Umbilical cord (tissue), 2 donors: Measurements from ENCODE around the gene MRGPRG. TPM values are rescaled to one million over a fixed set of nuclear protein-coding genes. Genes with fewer than 3 reads are reported as not detected.

Source experiments
- DNase-seq: peaks from one replicate; pipeline ENCODE4 v3.0.0-alpha.2; 2015; ENCODE audit warnings: low spot score
- total RNA-seq: library from RNA; depleted of rRNA; stranded (reverse); fragments of >200 nt; gene quantifications from one replicate; pipeline ENCODE4 v1.2.3, GENCODE V29; 2014; ENCODE audit warnings: low replicate concordance; ENCODE audit not compliant: insufficient read depth

The MRGPRG gene
- total RNA-seq, 1 donor from 2014 or later = not detected

DNA sequence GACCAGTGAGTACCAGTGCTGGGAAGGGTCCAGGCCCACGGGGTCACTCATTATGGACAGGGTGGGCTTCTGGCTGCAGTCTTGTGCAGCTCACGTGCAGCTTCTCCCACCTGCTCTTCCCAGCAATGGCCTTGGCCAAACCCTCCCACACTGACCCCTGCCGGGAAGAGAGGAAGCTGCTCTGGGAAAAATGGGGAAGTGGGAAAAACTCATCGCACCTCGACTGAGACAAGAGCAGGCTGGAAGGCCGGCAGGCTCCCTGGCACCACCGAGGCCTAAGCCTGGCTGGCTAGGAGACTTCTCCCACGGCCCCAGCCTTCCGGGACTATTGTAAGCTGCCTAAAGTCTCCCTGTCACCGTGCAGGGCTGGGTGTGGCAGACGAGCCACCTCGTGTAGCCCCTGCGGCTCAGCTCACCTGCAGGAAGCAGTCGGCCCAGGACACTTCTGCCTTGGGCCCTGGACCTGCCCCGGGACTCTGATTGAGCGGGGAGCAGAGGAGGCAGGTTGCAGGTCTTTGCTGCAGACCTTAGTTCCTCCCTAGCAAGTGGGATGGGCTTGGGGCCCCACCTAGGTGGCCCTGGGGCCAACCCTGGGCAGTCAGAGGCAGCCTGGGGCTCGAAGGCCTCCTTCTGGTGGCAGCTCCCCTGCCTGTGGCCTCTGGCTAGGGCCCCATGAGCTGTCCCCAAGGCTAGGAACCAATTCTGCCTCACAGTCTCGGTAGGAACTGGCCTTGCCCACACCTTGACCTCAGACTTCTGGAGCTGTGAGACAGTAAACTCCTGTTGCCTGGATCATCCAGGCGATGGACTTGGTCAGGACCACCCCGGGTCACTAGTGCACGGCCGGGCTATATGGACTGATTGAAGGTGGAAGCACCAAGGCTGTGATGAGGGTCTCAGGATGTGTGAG, 23.1 kb downstream of the MRGPRG start:
- DNase-seq = no peak

DNA sequence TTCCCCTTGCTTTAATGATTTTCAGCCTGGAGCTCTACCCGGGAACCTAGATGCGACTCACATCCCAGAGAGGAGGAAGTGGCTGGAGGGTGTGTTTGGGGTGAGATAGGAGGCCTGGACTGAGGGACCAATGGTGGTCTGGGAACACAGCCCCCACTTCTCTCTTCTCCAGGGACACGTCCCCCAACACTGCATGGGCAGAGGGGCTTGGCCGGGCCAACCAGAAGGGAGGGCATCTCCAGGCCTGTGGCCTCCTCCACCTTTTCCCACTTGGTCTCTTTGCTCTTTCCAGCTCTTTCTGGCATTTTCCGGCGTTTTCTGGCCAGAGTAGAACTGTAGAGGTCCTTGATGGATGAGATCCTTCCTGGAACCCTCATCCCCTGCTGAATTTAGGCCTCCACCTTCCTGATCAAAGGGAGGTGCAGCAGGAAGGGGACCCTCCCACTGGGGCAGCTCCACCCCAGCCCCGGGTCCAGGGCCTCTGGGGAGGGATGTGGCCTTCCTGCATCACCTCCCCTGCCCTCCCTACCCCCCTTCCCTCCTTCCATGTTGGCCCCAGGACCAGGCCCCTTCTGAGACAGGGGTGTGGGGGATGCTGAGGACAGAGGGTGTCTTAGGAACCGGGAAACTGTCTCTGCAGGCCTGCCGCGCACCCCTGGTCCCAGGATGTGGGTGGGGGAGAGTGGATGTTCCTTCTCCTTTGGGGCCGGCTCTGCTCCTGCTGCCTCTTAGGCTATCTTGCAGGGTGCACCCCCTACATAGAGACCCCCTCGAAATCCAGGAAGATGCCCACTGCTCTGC, 24.4 kb downstream of the MRGPRG start:
- DNase-seq = no peak

- DNase-seq = no peak
Observed at GRCh38 chr11:3193373-3194015, 25.1 kb downstream of the MRGPRG start.

DNA sequence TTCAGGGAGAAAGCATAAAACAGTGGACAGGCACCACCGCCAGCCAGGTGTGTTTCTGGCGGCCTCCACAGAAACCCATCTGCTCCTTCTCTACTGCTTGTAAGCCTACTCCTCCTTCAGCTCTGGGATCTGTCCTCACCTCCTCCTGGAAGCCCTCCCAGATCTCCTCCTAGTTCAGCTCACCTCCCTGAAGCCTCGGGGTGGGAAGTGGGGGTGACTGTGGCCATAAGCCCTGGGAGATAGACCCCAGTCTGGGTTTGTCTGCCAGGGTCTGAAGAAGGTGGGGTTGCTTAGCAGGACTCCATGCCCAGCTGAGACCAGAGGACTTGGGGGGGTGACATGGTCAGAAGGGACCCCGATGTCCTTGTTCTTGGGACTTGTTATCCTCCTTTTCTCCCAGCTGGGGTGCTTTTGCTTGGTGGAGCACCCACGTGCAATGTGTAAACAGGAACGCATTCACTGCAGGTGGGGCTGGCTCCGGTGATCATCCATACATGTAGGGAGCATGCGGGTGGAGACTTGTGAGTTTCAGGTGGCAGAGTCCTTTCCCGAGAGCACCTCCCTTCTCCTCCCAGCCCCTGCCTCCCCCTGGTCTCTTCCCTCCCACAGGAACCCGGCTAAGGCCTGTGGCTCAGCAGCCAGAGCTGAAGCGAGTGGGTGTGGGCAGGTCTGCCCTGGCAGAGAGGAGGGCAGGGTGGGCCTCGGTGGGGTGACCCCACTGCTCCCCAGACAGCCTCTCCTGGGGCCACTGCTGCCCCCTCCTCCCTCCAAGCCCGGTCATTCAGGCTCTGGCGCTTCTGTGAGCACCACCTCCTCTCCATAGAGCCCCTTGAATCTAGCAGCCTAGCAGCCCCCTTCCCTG, 25.9 kb downstream of the MRGPRG start:
- DNase-seq = no peak

- DNase-seq = no peak
Observed at GRCh38 chr11:3191586-3192324, 26.9 kb downstream of the MRGPRG start.

DNA sequence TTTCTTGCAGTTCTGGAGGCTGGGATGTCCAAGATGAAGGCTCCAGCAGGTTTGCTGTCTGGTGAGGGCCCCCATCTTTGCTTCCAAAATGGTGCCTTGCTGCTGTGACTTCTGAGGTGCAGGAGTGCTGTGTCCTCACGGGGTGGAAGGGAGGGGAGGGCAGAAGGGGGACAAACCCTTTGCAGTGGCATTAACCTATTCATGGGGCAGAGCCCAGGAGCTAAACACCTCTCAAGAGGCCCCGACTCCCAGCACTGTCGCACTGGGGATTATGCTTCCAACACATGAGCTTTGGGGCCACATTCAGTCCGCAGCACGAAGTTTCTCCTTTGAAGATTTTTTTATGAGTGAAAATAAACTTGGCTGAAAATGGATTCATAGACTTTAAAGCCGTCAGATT, 28.0 kb downstream of the MRGPRG start:
- no peak for DNase-seq

DNA sequence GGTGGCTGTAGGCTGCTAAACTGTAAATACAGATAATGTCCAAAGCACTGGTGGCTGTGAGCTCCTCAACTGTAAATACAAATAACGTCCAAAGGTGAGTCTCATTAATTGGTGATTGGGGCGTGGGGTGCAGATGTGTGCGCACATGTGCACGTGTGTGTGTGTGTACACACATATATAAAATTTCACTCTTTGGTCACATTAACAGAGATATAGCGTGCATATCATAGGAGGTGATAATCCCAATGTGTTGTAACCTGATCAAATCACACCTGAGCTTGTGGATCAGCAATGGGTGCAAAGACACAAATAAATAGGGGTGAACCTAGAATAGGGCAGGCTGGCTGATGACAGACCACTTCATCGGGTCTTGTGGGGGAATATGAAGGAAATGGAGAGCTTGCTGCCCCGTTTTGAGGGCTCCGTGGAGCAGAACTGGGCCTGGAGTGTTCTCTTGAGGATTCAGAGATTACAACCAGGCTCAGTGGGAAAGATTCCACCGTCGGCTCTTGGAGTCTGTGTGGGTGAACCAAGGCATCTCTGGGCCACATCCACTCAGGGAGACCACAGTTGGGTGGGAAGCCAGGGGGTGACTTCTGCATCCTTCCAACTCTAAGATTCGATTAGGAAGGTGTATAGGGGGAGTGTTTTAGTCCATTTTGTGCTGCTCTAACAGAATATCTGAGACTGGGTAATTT, 28.6 kb downstream of the MRGPRG start:
- no peak for DNase-seq

DNA sequence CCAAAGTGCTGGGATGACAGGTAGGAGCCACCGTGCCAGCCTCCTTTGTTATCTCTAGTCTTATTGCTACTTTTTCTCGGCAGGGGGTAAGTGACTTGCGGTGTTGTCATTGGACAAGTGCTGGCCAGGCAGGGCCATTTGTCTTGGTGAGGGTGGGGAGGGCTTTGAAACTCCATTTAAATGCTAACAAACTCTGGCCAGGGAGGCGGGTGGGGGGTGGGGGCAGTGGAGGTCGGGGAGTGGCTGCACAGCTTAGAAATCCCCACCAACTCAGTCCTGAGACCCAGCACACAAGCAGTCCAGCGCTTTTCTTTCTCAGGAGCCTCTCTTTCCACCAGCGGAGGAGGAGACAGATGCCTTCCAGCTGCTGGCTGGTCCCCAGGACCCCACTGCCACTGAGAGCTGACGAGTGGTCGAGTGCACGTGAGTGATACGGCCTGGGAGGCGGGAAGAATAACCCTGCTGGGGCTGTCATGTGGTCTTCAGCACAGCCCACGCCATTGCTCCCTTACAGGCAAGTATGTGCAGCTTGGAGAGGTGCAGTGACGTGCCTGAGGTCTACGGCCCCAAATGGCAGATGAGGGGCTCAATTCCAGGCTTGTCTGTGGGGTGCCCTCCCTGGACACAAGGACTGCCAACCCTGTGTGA, 29.3 kb downstream of the MRGPRG start:
- no peak for DNase-seq

DNA sequence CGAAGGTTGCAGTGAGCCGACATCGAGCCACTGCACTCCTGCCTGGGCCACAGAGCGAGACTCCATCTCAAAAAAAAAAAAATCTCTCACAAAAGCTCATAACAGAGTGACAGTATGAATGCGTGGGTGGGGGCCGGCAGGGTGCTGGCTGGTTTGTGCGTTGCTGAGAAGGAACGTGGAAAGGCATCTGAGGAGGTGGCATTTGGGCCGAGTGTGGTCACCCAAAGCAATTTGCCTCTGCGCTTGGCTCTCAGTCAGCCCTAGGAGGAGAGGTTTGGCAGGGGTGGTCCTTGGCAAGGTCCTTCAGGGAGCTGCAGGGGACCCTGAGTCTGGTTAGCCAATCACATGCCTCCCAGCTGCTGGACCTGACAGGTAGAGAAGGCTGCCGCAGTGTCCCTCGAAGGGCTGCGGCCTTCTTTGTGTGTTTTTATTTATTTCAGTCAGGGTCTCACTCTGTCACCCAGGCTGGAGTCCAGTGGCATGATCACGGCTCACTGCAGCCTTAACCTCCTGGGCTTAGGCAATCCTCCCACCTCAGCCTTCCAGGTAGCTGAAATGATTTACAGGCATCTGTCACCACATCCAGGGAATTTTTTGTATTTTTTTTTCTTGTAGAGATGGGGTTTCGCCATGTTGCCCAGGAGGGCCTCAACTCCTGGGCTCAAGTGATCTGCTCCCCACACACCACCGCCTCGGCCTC, 30.0 kb downstream of the MRGPRG start:
- DNase-seq = no peak

DNA sequence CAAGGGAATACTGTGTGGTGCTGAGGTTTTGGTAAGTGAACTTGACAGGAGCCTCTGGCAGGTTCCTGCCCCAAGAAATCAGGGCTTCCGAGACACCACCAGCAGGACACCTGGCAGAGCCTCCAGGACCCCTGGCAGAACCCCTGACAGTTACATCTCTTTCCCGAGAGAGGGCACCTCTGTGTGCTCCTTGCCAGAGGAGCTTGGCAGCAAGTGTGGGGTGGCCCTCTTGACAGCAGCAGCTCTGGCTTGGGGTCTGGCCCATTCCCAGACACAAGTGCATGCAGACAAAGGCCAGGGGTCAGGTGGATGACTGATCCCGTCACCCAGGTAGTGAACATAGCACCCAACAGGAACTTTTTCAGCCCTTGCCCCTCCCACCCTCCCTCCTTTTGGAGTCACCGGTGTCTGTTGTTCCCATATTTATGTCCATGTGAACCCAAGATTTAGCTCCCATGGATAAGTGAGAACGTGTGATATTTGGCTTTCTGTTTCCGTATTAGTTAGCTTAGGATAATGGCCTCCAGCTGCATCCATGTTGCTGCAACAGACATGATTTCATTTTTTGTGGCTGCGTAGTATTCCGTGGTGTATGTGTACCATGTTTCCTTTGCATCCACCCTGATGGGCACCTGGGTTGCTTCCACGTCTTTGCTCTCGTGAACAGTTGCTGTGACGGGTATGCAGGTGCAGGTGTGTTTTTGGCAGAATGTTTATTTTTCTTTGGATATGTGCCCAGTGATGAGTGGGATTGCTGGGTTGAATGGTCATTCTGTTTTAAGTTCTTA, 32.3 kb downstream of the MRGPRG start:
- DNase-seq = no peak

- DNase-seq = no peak
Observed at GRCh38 chr11:3184732-3185347, 33.8 kb downstream of the MRGPRG start.

DNA sequence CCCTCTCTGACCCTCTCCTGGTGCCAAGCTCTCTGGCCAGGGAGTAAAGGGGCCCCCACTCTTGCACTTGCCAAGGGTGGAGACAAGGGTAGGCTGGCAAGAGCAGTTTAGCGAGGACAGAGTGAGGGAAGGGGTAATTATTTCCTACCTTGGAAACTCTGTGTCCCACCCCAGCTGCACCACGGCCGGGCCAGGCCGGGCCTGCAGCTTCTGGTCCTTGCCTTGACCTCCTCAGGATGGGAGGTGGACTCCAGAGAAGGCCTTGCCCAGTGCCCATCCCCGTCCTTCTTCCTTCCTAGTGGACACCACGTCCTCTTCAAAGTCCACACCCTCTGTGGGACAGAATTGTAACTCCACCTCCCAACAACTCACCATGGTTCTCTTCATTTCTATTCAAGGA, 35.1 kb downstream of the MRGPRG start:
- DNase-seq = no peak

GRCh38 chr11:3182462-3182852, 36.2 kb downstream of the MRGPRG start:
- no peak for DNase-seq

GRCh38 chr11:3181725-3182461, 36.7 kb downstream of the MRGPRG start:
- no peak for DNase-seq

- DNase-seq = no peak
Observed at GRCh38 chr11:3180869-3181268, 37.7 kb downstream of the MRGPRG start.

- DNase-seq = no peak
Observed at GRCh38 chr11:3178349-3178748, 40.3 kb downstream of the MRGPRG start.

GRCh38 chr11:3177931-3178330, 40.7 kb downstream of the MRGPRG start:
- DNase-seq = no peak
